GM10266 (cell line): ENCODE measurements around the gene OFD1.

Experiments used
- DNase-seq: peaks from one replicate; pipeline ENCODE4 v3.0.0; 2012; ENCODE audit errors: extremely low spot score
- TF ChIP-seq, protein P1 (sequence below): IDR thresholded peaks from 2 replicates; pipeline ENCODE4 v1.5.1; 2012; ENCODE audit warnings: mild to moderate bottlenecking, low read depth; ENCODE audit not compliant: control insufficient read depth, insufficient read depth; ENCODE audit errors: missing control alignments

OFD1 gene

DNA sequence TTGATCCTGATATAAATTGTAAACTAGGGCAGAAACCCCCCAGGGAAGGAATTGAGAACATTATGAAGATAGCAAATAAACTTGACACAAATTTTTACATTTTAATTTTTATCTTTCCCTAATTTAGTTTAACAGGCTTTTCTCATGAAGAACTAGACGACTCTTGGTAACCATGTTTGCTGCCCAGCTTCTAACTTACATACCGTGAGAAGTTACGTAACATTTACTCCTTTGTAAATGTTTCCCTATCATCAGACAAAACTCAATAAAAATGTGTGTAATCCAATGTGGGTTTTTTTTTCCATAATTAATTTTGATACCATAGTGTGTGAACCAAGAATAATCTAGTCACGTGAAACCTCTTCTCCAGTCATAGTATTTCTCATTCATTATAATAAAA is 34.4 kb downstream of the OFD1 start:
- TF ChIP-seq, protein P1, sequence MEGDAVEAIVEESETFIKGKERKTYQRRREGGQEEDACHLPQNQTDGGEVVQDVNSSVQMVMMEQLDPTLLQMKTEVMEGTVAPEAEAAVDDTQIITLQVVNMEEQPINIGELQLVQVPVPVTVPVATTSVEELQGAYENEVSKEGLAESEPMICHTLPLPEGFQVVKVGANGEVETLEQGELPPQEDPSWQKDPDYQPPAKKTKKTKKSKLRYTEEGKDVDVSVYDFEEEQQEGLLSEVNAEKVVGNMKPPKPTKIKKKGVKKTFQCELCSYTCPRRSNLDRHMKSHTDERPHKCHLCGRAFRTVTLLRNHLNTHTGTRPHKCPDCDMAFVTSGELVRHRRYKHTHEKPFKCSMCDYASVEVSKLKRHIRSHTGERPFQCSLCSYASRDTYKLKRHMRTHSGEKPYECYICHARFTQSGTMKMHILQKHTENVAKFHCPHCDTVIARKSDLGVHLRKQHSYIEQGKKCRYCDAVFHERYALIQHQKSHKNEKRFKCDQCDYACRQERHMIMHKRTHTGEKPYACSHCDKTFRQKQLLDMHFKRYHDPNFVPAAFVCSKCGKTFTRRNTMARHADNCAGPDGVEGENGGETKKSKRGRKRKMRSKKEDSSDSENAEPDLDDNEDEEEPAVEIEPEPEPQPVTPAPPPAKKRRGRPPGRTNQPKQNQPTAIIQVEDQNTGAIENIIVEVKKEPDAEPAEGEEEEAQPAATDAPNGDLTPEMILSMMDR = no peak
- DNase-seq = no peak

DNA sequence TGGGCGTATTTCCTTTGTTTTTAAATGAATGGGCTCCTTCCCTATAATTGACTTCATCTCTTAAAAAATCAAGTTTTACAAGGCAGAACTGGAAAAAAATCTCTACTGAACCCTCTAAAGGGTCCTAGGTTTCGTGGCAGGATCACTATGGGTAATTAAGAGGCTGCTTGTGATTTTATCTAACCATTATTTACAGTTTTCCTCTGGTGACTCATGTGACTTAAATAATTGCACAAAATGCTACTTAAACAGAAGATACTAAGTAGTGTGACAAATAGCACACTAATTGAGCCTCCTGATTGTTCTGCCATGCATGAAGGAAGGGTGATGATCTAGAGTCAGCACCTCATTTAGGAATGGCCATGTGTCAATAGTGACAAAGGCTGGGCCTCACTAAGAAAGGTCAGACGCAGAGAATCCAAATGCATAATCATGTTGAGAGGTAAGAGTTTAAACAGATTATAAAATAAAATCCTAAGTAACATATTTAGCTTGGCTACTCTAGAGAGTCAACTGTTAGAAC is 35.5 kb downstream of the OFD1 start:
- no peak for DNase-seq
- TF ChIP-seq, protein P1 = no peak

DNA sequence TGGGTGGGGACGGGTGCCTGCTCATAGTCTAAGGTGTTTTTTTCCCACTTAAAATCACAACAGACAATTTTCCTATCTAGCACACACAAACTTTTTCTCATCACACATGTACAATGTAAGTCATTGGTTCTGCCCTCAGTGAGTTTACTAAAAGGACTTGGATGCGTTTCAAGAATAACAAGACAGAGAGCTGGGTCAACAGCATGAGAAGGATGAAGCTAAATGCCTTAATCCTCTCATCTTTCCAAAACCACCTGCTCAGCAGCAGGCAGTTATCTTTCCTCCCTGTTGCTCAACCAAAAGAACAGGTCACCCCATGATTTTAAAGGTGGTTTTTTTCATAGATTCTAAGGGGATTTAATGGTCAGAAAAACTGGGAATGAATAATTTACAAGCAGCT is 40.1 kb downstream of the OFD1 start:
- TF ChIP-seq, protein P1 = no peak
- no peak for DNase-seq

DNA sequence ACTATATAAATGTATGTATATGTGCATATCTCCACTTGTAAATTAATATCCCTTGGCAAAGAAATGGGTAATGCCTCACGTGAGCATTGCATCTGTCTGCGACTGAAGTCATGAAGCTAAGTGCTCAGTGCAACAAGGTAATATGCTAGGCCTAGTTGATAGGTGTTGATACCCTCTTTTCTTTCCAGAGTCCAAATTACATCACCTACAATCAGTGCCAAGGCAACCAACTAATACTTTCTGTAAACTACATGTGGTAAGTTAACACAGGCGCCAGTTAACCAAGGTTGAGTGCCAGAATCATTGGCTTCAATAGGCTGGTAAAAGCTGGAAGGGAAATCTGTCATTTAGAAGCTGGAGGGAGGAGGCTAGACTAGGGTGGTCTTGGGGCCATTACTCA is 41.3 kb downstream of the OFD1 start:
- TF ChIP-seq, protein P1 = no peak
- no peak for DNase-seq

DNA sequence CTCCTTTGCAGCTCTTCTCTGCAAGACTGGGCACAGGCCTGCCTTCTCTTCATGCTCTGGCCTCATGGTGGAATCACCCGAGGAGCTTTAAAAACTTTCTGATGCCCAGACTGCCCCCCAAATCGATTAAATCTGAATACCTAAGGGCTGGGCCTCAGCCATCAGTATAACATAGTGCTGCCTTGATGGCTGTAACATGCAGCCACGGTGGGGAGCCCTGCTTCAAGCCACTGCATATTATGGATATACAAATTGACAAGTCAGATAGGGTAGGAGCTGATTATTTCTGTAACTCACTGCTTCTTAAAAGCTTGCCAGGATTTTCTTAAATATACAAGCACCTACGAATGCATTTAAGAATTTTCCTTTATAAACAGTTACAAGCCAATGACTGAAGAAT is 41.8 kb downstream of the OFD1 start:
- TF ChIP-seq, protein P1 = no peak
- no peak for DNase-seq

DNA sequence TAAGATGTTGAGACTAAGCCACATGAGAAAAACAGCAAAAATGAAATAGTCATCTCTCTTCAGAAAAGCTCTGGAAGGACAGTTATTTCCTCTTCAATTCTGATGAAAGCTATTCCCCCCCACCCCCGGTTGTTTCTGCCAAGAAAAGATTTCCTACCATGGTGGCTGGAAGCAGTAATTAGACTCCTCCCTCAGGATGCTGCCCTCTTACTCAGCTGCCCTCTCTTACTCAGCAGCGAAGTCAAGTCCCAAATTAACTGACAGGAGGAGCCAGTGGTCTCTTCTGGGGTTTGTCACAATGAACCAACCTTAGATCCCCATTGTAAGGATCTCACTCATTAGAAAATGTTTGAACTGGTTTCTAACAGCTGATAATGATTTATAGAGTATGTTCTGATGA is 44.4 kb downstream of the OFD1 start:
- no peak for DNase-seq
- TF ChIP-seq, protein P1 = no peak

DNA sequence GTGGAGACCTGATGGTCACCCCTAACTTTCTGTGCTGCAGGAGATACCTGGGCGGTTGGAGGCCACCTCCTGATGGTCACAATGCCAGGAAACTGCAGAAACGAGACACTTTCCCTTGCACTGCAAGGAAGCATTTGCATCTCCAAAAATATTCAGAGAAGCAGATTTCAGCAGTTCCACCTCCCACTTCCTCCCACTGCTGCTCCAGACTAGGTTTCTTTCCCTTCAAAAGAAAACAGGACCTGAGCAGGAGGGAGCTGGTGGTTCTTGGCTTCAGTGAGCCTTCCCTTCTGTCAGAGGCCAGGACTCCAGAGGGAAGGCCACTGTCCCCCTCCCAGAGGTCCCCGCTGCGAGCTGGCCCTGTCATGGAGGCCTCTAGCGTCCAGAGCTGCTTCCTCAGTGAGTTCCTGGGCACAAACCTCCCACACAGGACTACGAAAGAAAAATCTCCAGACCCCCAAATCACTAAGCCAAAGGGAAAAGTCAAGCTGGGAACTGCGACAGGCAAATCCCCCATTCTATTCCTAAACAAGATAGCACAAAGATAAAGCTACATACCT is 46.4 kb downstream of the OFD1 start:
- DNase-seq = no peak
- TF ChIP-seq, protein P1 = no peak
